BE2C (cell line): ENCODE data around the gene SPATA2L.

ENCODE experiments used
- DNase-seq: peaks from one replicate; pipeline ENCODE4 v3.0.0-alpha.2; 2020
- H3K27me3 ChIP-seq: fragments of 250-450 bp; sonication (Bioruptor Pico); 2 replicates; pipeline ENCODE4 v1.5.1; 2020; ENCODE audit warnings: mild to moderate bottlenecking
- H3K36me3 ChIP-seq: fragments of 250-450 bp; sonication (Bioruptor Pico); 2 replicates; pipeline ENCODE4 v1.5.1; 2020; ENCODE audit warnings: mild to moderate bottlenecking
- H3K4me1 ChIP-seq: fragments of 250-450 bp; sonication (Bioruptor Pico); 2 replicates; pipeline ENCODE4 v1.5.1; 2020
- H3K4me3 ChIP-seq: 2 replicates; pipeline ENCODE4 v1.5.1; 2011; ENCODE audit warnings: low read depth, low read length
- H3K9me3 ChIP-seq: fragments of 250-450 bp; sonication (Bioruptor Pico); 2 replicates; pipeline ENCODE4 v1.5.1; 2020
- CTCF ChIP-seq: IDR thresholded peaks from 2 replicates; pipeline ENCODE4 v1.5.1; 2012; ENCODE audit warnings: mild to moderate bottlenecking, low read depth, low read length

Gene SPATA2L

GRCh38 chr16:89661215-89661614, 40.3 kb downstream of the SPATA2L start:
- Histone ChIP-seq H3K36me3 (peaks cover 17% of the 10 kb centered on the region), H3K9me3 (no peaks in the 10 kb centered on the region), H3K4me1 (no peaks in the 10 kb centered on the region), H3K27me3 (no peaks in the 10 kb centered on the region), H3K4me3 (no peak overlapping the region)
- TF ChIP-seq CTCF: no peak
- DNase-seq: no peak

- H3K9me3 ChIP-seq: no peaks in the 10 kb centered on the region
- H3K4me1 ChIP-seq: no peaks in the 10 kb centered on the region
- H3K4me3 ChIP-seq: no peak overlapping the region
- no peaks in the 10 kb centered on the region for H3K27me3 ChIP-seq
- no peak for TF ChIP-seq CTCF
- no peak for DNase-seq
- peaks cover 17% of the 10 kb centered on the region for H3K36me3 ChIP-seq
Observed at GRCh38 chr16:89660146-89660545, 41.4 kb downstream of the SPATA2L start.

- DNase-seq: peak; percentile 24
Observed at GRCh38 chr16:89658221-89658879, 43.2 kb downstream of the SPATA2L start.

GRCh38 chr16:89657442-89658220, 43.9 kb downstream of the SPATA2L start, which contains the start of the genes CHMP1A and SPATA33:
Gene CHMP1A, minus strand, starts transcription at chr16:89657708. Its CDS starts 120 bp downstream, at chr16:89657588.
Gene SPATA33, plus strand, starts transcription at chr16:89657836. Its CDS starts 76 bp downstream, at chr16:89657912.
- H3K9me3 ChIP-seq: no peaks in the 10 kb centered on the region
- no peaks in the 10 kb centered on the region for H3K4me1 ChIP-seq
- DNase-seq: peak; percentile 94
- peaks cover 17% of the 10 kb centered on the region for H3K36me3 ChIP-seq
- TF ChIP-seq CTCF: no peak
- H3K27me3 ChIP-seq: no peaks in the 10 kb centered on the region
- H3K4me3 ChIP-seq: peak within 1 kb of the TSS; percentile 94

More at GRCh38 chr16:89658221-89658879, 43.2 kb downstream of the SPATA2L start:
- H3K9me3 ChIP-seq: no peaks in the 10 kb centered on the region
- peaks cover 17% of the 10 kb centered on the region for H3K36me3 ChIP-seq
- peak overlapping the region; percentile 94 for H3K4me3 ChIP-seq
- TF ChIP-seq CTCF: no peak
- no peaks in the 10 kb centered on the region for H3K4me1 ChIP-seq
- no peaks in the 10 kb centered on the region for H3K27me3 ChIP-seq

- no peak for TF ChIP-seq CTCF
- peaks cover 16% of the 10 kb centered on the region for H3K36me3 ChIP-seq
- no peaks in the 10 kb centered on the region for H3K9me3 ChIP-seq
Observed at GRCh38 chr16:89656435-89657121, 44.9 kb downstream of the SPATA2L start.

More at GRCh38 chr16:89656435-89657121, 44.9 kb downstream of the SPATA2L start:
- DNase-seq: no peak
- no peaks in the 10 kb centered on the region for H3K4me1 ChIP-seq
- H3K27me3 ChIP-seq: no peaks in the 10 kb centered on the region
- peak overlapping the region; percentile 94 for H3K4me3 ChIP-seq
